Measurements from ENCODE around the gene USF1.

DNA sequence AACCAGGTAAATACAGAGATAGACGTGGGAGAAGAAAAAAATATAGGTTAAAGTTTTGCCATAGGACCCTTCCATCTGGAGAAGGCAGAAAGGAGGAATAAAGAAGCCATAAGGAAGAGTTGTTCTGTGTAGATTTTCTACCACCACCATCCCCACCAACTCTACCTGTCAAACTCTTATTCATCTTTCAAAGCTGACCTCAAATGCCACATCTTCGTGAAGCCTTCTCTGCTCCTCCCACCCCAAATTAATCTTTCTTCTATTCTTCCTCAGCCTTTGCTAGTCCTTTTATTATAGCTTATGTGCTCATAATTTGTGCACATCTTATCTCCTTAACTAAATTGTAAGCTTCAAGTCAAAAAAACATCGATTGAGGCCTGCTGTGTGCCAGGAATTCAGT, 44.8 kb upstream of the USF1 start:
- TF ChIP-seq CTCF (IDR thresholded peaks at IDR 0.05): no peak
- no peak for TF ChIP-seq ZFX (IDR thresholded peaks at IDR 0.05; ENCODE audit: borderline replicate concordance)
